HS-5 (cell line): Measurements from ENCODE around the gene DHRS13.
"Not testable (repeated sequence)": the region's sequence is repeated elsewhere in the genome, so short reads cannot be mapped to it uniquely, and the experiment has no call there.

Experiments used
- DNase-seq: peaks from one replicate; pipeline ENCODE4 v3.0.0-alpha.2; 2012; ENCODE audit warnings: low read depth

The DHRS13 gene

DNA sequence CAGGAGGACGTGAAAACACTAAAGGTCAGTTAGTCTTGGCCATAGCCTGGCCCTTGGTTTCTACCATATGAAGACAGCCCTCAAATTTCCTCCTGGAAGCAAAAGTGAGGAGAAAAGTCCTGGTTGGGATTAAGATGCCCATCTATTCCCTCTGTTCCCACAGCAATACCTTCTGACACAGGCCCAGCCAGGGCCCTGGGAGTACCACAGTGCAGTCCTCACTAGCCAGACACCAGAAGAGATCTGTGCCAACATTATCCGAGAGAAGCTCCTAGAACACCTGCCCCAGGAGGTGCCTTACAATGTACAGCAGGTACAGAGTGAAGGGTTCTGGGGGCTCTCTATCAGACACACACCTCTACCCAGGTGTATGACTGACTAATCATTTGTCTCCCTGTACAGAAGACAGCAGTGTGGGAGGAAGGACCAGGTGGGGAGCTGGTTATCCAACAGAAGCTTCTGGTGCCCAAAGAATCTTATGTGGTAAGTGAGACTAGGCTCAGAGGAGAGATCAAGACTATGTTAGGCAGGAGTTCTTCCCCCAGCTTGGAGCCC lies 44.0 kb downstream of the DHRS13 start:
- no peak for DNase-seq

DNA sequence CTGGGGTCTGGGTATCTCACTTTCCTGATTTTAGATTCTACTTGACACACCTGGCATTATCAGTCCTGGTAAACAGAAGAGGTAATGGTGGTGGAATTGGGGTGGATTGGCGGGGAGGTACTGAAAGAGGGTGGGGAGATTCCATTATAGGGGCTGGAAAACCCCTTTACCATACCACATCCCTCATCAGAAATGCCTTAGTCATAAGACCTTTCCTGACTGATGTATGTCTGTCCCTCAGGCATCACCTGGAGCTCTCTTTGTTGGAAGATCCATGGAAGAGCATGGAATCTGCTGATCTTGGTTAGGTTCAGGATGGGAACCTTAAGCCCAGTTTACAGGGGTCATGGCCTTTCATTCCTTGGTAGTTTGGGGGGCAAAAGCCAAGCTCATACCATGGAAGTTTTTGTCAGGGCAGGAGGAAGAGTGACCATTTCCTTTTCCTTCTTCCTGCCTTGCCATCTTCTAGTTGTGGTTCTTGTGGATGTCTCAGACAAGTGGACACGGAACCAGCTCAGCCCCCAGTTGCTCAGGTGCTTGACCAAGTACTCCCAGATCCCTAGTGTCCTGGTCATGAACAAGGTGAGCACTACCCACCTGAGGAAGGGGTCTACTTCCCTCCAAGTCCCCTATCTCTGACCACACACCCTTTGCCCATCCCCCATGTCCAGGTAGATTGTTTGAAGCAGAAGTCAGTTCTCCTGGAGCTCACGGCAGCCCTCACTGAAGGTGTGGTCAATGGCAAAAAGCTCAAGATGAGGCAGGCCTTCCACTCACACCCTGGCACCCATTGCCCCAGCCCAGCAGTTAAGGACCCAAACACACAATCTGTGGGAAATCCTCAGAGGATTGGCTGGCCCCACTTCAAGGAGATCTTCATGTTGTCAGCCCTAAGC lies 44.7 kb downstream of the DHRS13 start:
- no peak for DNase-seq

DNA sequence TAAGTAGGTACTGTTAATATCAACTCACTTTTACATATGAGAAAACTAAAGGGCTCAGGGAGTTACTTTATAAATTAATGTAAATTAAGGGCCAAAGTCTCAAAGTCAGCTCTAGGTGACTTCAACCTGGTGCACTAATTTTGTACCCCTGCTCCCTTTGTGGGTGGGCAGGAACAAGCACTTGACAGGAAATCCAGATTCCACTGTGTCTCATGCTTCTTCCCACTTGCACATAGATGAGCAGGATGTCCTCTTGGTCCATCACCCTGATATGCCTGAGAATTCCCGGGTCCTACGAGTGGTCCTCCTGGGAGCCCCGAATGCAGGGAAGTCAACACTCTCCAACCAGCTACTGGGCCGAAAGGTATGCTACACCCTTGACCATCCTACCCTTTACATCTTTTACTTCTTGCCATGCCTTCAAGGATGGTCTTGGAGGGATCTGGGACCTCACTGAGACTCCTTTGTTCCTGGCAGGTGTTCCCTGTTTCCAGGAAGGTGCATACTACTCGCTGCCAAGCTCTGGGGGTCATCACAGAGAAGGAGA lies 46.8 kb downstream of the DHRS13 start:
- no peak for DNase-seq

DNA sequence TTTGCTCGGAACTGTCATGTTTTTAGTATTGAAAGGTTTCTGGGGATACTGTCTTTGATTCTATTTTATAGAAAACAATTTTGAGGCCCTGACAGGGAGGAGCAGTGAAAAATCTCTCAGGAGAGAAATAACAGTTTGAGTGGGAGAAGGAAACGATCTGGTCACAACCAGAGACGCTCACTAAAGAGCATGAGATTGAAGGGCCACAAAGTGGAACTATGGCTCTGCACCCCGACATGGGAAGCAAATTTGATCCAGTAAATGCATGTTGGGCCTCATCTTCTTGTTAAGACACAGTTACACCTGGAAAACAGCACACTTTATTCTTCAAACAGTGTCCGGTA lies 47.6 kb downstream of the DHRS13 start:
- no peak for DNase-seq

DNA sequence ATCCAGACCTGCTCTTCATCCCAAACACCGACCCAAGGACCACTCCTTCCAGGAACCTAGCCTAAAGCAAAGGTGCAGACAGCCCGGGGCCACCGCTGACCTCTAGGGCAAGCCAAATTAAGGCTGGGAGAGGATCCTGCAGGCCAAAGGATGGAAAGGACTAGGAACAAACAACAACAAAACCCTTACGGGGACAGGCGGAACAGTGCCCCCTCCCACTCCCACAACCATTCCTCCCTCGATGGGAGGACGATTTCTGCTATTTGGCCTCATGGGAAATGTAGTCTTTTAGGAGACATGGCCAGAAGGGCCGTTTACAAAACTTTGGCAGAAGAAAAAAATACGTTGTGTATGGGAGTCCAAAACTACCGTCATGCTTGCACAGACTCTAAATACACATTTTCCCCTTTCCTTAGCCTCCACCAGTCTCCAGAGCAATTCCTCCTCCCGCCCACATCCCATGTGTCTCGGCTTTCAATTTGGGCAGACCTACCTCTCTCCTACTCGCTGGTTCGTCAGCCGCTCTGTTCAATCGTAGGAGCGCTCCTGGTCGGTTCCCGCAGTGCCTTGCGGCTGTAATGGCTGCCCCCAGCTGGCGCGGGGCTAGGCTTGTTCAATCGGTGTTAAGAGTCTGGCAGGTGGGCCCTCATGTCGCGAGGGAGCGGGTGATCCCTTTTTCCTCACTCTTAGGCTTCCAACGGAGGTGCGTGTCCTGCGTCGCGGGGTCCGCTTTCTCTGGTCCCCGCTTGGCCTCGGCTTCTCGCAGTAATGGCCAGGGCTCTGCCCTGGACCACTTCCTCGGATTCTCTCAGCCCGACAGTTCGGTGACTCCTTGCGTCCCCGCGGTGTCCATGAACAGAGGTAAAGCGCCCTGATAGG lies 48.2 kb downstream of the DHRS13 start, which contains the start of gene ERAL1:
Gene ERAL1, plus strand, starts transcription at position 560 of the 879 bp plus-strand sequence. Its CDS starts 19 bp downstream, at position 579.
- DNase-seq = peak; percentile 59

DNA sequence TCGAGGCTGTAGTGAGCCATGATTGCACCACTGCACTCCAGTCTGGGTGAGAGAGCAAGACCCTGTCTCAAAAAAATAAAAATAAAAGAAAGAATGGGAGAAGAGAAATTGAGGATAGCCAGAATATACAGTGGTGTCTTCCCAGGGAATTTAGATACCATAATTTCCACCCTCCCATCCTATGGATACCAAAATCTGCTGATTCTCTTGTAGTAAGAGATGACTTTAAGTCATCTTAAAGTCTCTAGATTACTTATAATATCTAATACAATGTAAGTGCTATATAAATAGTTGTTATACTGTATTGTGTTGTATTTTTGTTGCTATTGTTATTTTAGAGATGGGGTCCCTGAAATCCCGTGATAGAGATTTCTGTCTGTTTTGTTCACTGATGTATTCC lies 49.6 kb downstream of the DHRS13 start:
- DNase-seq = no peak

DNA sequence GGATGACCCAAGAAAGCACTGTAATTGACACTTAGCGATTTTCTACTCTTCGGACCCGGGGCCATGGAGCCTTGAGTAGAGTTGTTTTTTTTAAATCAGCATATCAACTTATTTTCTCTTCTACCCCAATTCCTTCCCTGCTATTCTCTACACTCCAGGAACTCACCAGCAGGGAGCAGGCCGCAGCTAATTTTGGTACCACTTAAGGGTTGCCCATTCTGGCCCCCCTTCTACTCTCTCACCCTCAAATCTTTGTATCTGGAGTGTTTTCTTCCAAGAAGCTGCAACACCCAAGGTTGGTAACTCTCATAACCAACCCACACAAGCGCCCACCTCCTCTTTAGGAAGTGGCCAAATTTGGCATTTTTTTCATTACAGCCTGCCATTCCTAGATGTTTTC lies 53.6 kb downstream of the DHRS13 start:
- no peak for DNase-seq

DNA sequence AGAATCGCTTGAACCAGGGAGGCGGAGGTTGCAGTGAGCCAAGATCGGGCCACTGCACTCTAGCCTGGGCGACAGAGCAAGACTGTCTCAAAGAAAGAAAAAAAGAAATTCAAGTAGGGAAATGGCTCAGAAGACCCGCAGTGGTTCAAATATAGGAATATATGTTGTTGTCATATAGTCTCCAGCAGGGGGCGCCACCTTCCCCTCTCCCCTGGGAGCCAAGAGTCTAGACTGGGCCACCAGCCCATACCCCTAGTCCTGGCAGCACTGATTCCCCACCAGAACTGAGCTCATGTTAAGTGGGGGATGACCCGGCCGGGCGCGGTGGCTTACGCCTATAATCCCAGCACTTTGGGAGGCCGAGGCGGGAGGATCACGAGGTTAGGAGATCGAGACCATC lies 54.2 kb downstream of the DHRS13 start:
- DNase-seq = not testable (repeated sequence)
